Heart right ventricle (tissue), 16 donors: ENCODE results near the gene ST3GAL4. TPM values are rescaled to one million over a fixed set of nuclear protein-coding genes. Genes with fewer than 3 reads are reported as not detected.
"Not testable (repeated sequence)": the region's sequence is repeated elsewhere in the genome, so short reads cannot be mapped to it uniquely, and the experiment has no call there.

Experiments used
- ATAC-seq, 8 donors: fragments of 200-7000 bp; cut with Tn5 transposase; one replicate each; pipeline ENCODE4 v1.9.1; 2020; ENCODE audit warnings: mild to moderate bottlenecking in 8 of 8, moderate library complexity in 8 of 8, moderate number of reproducible peaks in 1 of 8
- DNase-seq, 2 donors: peaks; one replicate each; pipeline ENCODE4 v3.0.0-alpha.2; 2020
- H3K27ac ChIP-seq, 10 donors: fragments of 200-600 bp; sonication (generic) in 2 of 10; one replicate each; pipeline versions ENCODE4 v1.5.0 to v1.8.0; 2020 to 2022; ENCODE audit warnings: mild to moderate bottlenecking in 3 of 10
- H3K27me3 ChIP-seq, 7 donors: fragments of 200-600 bp; one replicate each; pipeline ENCODE4 v1.8.0; 2021 to 2022; ENCODE audit warnings: mild to moderate bottlenecking in 2 of 7
- H3K36me3 ChIP-seq, 9 donors: fragments of 200-600 bp; sonication (generic) in 1 of 9; one replicate each; pipeline versions ENCODE4 v1.5.0 to v1.8.0; 2020 to 2022; ENCODE audit warnings: mild to moderate bottlenecking in 2 of 9
- H3K4me1 ChIP-seq, 9 donors: fragments of 200-600 bp; sonication (generic) in 1 of 9; one replicate each; pipeline versions ENCODE4 v1.5.0 to v1.8.0; 2020 to 2022; ENCODE audit warnings: mild to moderate bottlenecking in 4 of 9
- H3K4me3 ChIP-seq, 10 donors: fragments of 200-600 bp; sonication (generic) in 2 of 10; one replicate each; pipeline versions ENCODE4 v1.5.0 to v1.8.0; 2020 to 2022; ENCODE audit warnings: mild to moderate bottlenecking in 7 of 10, moderate library complexity in 2 of 10
- H3K9me3 ChIP-seq, 11 donors: fragments of 200-600 bp in 10 of 11; sonication (generic) in 2 of 11; one replicate each; pipeline versions ENCODE4 v1.5.0 to v1.8.0; 2013 to 2022; ENCODE audit warnings: mild to moderate bottlenecking in 2 of 11, control low read depth in 1 of 11, moderate library complexity in 1 of 11
- CTCF ChIP-seq, 9 donors: fragments of 200-600 bp; sonication (generic) in 2 of 9; IDR thresholded peaks; one replicate each; pipeline versions ENCODE4 v1.5.0 to v1.8.0; 2021 to 2022; ENCODE audit warnings: antibody characterized with exemption in 9 of 9, mild to moderate bottlenecking in 5 of 9, moderate library complexity in 1 of 9
- WGBS, 2 donors: extraction: QIAGEN DNeasy Blood & Tissue Kit; methylation state at CpG; one replicate each; pipeline ENCODE4 v1.1.7; 2013; ENCODE audit warnings: inconsistent platforms in 1 of 2; 5-methylcytosine and 5-hydroxymethylcytosine counted together
- intact Hi-C, 10 donors: fragments of 100-400 bp; cut with DNase I; formaldehyde crosslinking; loops; one replicate each; pipeline versions ENCODE4 v1.11.1 to v1.14.2; 2022
- polyA plus RNA-seq, 2 donors: library from polyadenylated mRNA; stranded (reverse); fragments of 200-250 nt; gene quantifications; one replicate each; pipeline ENCODE4 v1.2.3, GENCODE V29; 2013
- total RNA-seq, 10 donors: library from RNA; stranded (reverse); fragmentation: NEBNext Ultra II Directional in 3 of 10; extraction: Animal tissue kit (Norgen Biotek cat#: 25700) in 3 of 10; gene quantifications; one replicate each; pipeline versions ENCODE4 v1.2.1 to v1.2.4, GENCODE V29; 2021 to 2023
- donor health status: Arrhythmogenic right ventricular cardiomyopathy.
- donor health status: ischemic (EF 13 %, LVEDD 7.1; RV severe dilation, severe dysfunction).
- donor health status: healthy with polysubstance abuse.
- donor health status: DM: no; HTN: yes; CAD: no.
- donor health status: DM: no; HTN: no; CAD: no.
- donor health status: ischemic (EF 25% LVEDD 6.9; RV normal size, moderate dysfunction).
- donor health status: ischemic (EF 25% LVEDD 5.7; RV mildly dilated, moderate dysfunction).
- donor health status: healthy.
- donor health status: DM: yes; HTN: yes; CAD: no.
- donor health status: Ischemic cardiomyopathy.
- donor health status: ischemic (EF 35%, LVEDD 5.7; RV mildly dilated, moderate dysfunction).
- donor health status: nonischemic (EF 11% LVEDD 7.7; RV severe dilation, severe dysfunction).
- donor health status: DM: yes; HTN: yes; CAD: no.
- donor health status: PGD.
- donor health status: ischemic (EF 29% LVEDD 5.4; RV normal size, mild dysfunction).
- donor health status: nonischemic (EF 23%, LVEDD 6.1; RV moderate dilation, normal function).

ST3GAL4 gene
- total and polyA plus RNA-seq, 12 donors: 24.8 to 98.2 (median 44.8) TPM

GRCh38 chr11:126308271-126308671 lies 47.2 kb upstream of the ST3GAL4 start:
- no peak overlapping the region for H3K4me3 ChIP-seq
- H3K27me3 ChIP-seq: no peaks in the 10 kb centered on the region
- ATAC-seq (no peak), DNase-seq (no peak)
- 68 to 75% methylated on average over 4 of the region's 4 CpGs for WGBS, 2 donors
- intact Hi-C loops: loop anchor here in 1 of 10 donors (5.0 kb wide), 1 partner anchor 174 kb away; no protein-coding TSS in a partner anchor
- TF ChIP-seq CTCF (IDR thresholded peaks at IDR 0.05): no peak
- H3K27ac ChIP-seq: no peak overlapping the region
- H3K36me3 ChIP-seq: peaks cover 0 to 40% (median 0%) of the 10 kb centered on the region in 9 donors
- peaks cover 4 to 47% (median 20%) of the 10 kb centered on the region in 9 donors for H3K4me1 ChIP-seq
- no peaks in the 10 kb centered on the region for H3K9me3 ChIP-seq

GRCh38 chr11:126308771-126309170 lies 46.7 kb upstream of the ST3GAL4 start:
- H3K27me3 ChIP-seq, DNase-seq, H3K4me3 ChIP-seq, H3K9me3 ChIP-seq, ATAC-seq, H3K27ac ChIP-seq: not testable (repeated sequence)
- Histone ChIP-seq H3K36me3 (peaks cover 0 to 45% (median 0%) of the 10 kb centered on the region in 9 donors), H3K4me1 (peaks cover 4 to 47% (median 16%) of the 10 kb centered on the region in 9 donors)
- intact Hi-C loops: loop anchor here in 1 of 10 donors (5.0 kb wide), 1 partner anchor 174 kb away; no protein-coding TSS in a partner anchor
- WGBS, 2 donors: 92% methylated on average over 4 of the region's 4 CpGs

- peak; percentile 91 to 95 (median 92) for ATAC-seq
- intact Hi-C loops: loop anchor here in 9 of 10 donors (1.0 to 10.0 kb wide), 15 partner anchors 44 to 678 kb away; partner anchors contain the start of gene ST3GAL4 (in 3 of the 9)
- WGBS, 2 donors: 60 to 70% methylated on average over 12 of the region's 12 CpGs
- Histone ChIP-seq H3K4me3 (no peak overlapping the region), H3K27ac (peak overlapping the region in 3 of 10 donors; percentile 3 to 71 (median 27)), H3K9me3 (no peaks in the 10 kb centered on the region), H3K4me1 (peaks cover 0 to 40% (median 7%) of the 10 kb centered on the region in 9 donors), H3K27me3 (no peaks in the 10 kb centered on the region), H3K36me3 (peaks cover 0 to 54% (median 0%) of the 10 kb centered on the region in 9 donors)
- TF ChIP-seq CTCF (IDR thresholded peaks at IDR 0.05): peak; percentile 83 to 97 (median 90)
- peak; percentile 74 to 79 for DNase-seq
Observed at GRCh38 chr11:126310200-126310991, 45.1 kb upstream of the ST3GAL4 start.

GRCh38 chr11:126310992-126311310 lies 44.5 kb upstream of the ST3GAL4 start:
- TF ChIP-seq CTCF (IDR thresholded peaks at IDR 0.05): no peak
- Histone ChIP-seq H3K9me3 (no peaks in the 10 kb centered on the region), H3K4me1 (peaks cover 0 to 39% (median 7%) of the 10 kb centered on the region in 9 donors), H3K27me3 (no peaks in the 10 kb centered on the region), H3K36me3 (peaks cover 0 to 54% (median 0%) of the 10 kb centered on the region in 9 donors), H3K27ac (peak overlapping the region in 3 of 10 donors; percentile 3 to 71 (median 27)), H3K4me3 (no peak overlapping the region)
- intact Hi-C loops: loop anchor here in 9 of 10 donors (1.0 to 10.0 kb wide), 15 partner anchors 44 to 678 kb away; partner anchors contain the start of gene ST3GAL4 (in 3 of the 9)
- DNase-seq: no peak
- ATAC-seq: peak in 6 of 8 donors; percentile 6 to 44 (median 20)
- 63 to 74% methylated on average over 6 of the region's 6 CpGs for WGBS, 2 donors
